ENCODE results near the gene VTI1A. TPM values are rescaled to one million over a fixed set of nuclear protein-coding genes. Genes with fewer than 3 reads are reported as not detected.

The VTI1A gene
- total and polyA plus RNA-seq, 9 of the 15 experiments (the other 6 are each of a cell fraction or from before 2014, with no cell fraction given), result 9.3 to 21.4 (median 16.0) TPM

DNA sequence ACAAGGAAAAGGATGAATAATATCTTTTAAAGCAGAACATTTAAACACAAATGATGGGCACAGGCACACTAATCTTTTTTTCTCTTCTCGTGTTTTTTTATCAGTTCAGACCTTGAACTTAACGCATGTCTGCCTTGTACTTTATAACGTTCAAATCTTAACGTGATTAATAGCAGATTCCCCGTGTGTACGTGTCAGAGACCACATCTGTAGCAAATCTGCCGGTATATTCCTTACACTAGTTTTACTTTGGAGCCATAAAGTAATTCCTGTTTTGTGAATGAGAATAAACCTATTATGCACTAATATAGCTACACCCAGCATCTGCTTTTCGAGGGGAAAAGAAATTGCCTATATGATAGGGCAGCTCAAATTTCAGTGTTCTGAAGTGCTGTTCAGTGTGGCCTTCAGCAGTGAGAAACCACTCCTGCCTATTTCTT lies 337.0 kb downstream of the VTI1A start:
- H3K36me3 ChIP-seq (ENCODE audit: control insufficient read depth, insufficient read depth, low read length), result no peaks in the 10 kb centered on the region
- H3K4me1 ChIP-seq (replicated peaks in 1 of 2; ENCODE audit: control insufficient read depth in 2 of 2, insufficient read depth in 2 of 2, low read length in 2 of 2), result no peaks in the 10 kb centered on the region
- no peak overlapping the region for H3K9ac ChIP-seq (ENCODE audit: insufficient read depth in 1 of 2, low read depth in 2 of 2, low read length in 2 of 2)
- no TSS peak for BruUV-seq (replicated peaks)
- no peak overlapping the region for H3K27ac ChIP-seq (ENCODE audit: extremely low read depth, low read depth, low read length)
- FAIRE-seq (no peak), ATAC-seq (no peak), DNase-seq (ENCODE audit: extremely low read depth in 1 of 4, low spot score in 3 of 4) (no peak)
- POLR2A ChIA-PET, result no interaction called here
- H3K27me3 ChIP-seq (ENCODE audit: control insufficient read depth in 2 of 2, insufficient read depth in 2 of 2, low read length in 2 of 2), result no peaks in the 10 kb centered on the region
- H2AFZ ChIP-seq (ENCODE audit: low read depth, low read length), result no peak overlapping the region
- H3K4me2 ChIP-seq (ENCODE audit: insufficient read depth, low read length), result no peak overlapping the region
- no peaks in the 10 kb centered on the region for H3K9me1 ChIP-seq (ENCODE audit: control insufficient read depth, insufficient read depth, low read length)
- intact Hi-C loops (cut with micrococcal nuclease) (no loop called here), in situ Hi-C loops (cut with MboI) (no loop called here)
- H3K9me3 ChIP-seq (replicated peaks; ENCODE audit: control insufficient read depth, insufficient read depth, low read depth, low read length), result no peaks in the 10 kb centered on the region
- no peaks in the 10 kb centered on the region for H3K79me2 ChIP-seq (ENCODE audit: control insufficient read depth, insufficient read depth, low read length)
- CTCF ChIA-PET (ENCODE audit: low intra/inter-chr PET ratio), result no interaction called here
- H4K20me1 ChIP-seq (replicated peaks; ENCODE audit: control insufficient read depth, insufficient read depth, low read length), result no peaks in the 10 kb centered on the region
- 39% methylated on average over 7 of the region's 8 CpGs for WGBS (ENCODE audit: insufficient coverage, low coverage, missing lambda C conversion rate)
- no peak overlapping the region for H3K4me3 ChIP-seq
- TF ChIP-seq ZNF584 (CRISPR knock-in tag; IDR thresholded peaks at IDR 0.05; ENCODE audit: low read depth) (no peak), ZNF140 (CRISPR knock-in tag; IDR thresholded peaks at IDR 0.05) (no peak), HCFC1 (IDR thresholded peaks at IDR 0.05; ENCODE audit: low read depth, low read length) (no peak), RUNX1 (IDR thresholded peaks at IDR 0.05; ENCODE audit: low read depth) (no peak), ATF7 (IDR thresholded peaks at IDR 0.05) (no peak), MAFG (tag; conservative IDR thresholded peaks at IDR 0.05) (no peak), ATF6 (CRISPR knock-in tag; IDR thresholded peaks at IDR 0.05) (no peak), ZNF146 (CRISPR knock-in tag; IDR thresholded peaks at IDR 0.05; ENCODE audit: unreplicated experiment) (no peak), ZNF174 (CRISPR knock-in tag; IDR thresholded peaks at IDR 0.05) (no peak), NFRKB (IDR thresholded peaks at IDR 0.05; ENCODE audit: low read depth) (no peak), HIVEP1 (CRISPR knock-in tag; IDR thresholded peaks at IDR 0.05) (no peak), CSDE1 (IDR thresholded peaks at IDR 0.05) (no peak)
- TF ChIP-seq, protein P1, sequence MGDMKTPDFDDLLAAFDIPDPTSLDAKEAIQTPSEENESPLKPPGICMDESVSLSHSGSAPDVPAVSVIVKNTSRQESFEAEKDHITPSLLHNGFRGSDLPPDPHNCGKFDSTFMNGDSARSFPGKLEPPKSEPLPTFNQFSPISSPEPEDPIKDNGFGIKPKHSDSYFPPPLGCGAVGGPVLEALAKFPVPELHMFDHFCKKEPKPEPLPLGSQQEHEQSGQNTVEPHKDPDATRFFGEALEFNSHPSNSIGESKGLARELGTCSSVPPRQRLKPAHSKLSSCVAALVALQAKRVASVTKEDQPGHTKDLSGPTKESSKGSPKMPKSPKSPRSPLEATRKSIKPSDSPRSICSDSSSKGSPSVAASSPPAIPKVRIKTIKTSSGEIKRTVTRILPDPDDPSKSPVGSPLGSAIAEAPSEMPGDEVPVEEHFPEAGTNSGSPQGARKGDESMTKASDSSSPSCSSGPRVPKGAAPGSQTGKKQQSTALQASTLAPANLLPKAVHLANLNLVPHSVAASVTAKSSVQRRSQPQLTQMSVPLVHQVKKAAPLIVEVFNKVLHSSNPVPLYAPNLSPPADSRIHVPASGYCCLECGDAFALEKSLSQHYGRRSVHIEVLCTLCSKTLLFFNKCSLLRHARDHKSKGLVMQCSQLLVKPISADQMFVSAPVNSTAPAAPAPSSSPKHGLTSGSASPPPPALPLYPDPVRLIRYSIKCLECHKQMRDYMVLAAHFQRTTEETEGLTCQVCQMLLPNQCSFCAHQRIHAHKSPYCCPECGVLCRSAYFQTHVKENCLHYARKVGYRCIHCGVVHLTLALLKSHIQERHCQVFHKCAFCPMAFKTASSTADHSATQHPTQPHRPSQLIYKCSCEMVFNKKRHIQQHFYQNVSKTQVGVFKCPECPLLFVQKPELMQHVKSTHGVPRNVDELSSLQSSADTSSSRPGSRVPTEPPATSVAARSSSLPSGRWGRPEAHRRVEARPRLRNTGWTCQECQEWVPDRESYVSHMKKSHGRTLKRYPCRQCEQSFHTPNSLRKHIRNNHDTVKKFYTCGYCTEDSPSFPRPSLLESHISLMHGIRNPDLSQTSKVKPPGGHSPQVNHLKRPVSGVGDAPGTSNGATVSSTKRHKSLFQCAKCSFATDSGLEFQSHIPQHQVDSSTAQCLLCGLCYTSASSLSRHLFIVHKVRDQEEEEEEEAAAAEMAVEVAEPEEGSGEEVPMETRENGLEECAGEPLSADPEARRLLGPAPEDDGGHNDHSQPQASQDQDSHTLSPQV (IDR thresholded peaks at IDR 0.05), result no peak
- TF ChIP-seq, protein P2, sequence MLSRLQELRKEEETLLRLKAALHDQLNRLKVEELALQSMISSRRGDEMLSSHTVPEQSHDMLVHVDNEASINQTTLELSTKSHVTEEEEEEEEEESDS (CRISPR knock-in tag; IDR thresholded peaks at IDR 0.05), result no peak
- TF ChIP-seq, protein P3, sequence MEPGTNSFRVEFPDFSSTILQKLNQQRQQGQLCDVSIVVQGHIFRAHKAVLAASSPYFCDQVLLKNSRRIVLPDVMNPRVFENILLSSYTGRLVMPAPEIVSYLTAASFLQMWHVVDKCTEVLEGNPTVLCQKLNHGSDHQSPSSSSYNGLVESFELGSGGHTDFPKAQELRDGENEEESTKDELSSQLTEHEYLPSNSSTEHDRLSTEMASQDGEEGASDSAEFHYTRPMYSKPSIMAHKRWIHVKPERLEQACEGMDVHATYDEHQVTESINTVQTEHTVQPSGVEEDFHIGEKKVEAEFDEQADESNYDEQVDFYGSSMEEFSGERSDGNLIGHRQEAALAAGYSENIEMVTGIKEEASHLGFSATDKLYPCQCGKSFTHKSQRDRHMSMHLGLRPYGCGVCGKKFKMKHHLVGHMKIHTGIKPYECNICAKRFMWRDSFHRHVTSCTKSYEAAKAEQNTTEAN (CRISPR knock-in tag; IDR thresholded peaks at IDR 0.05), result no peak
- TF ChIP-seq, protein P4, sequence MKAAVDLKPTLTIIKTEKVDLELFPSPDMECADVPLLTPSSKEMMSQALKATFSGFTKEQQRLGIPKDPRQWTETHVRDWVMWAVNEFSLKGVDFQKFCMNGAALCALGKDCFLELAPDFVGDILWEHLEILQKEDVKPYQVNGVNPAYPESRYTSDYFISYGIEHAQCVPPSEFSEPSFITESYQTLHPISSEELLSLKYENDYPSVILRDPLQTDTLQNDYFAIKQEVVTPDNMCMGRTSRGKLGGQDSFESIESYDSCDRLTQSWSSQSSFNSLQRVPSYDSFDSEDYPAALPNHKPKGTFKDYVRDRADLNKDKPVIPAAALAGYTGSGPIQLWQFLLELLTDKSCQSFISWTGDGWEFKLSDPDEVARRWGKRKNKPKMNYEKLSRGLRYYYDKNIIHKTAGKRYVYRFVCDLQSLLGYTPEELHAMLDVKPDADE (conservative IDR thresholded peaks at IDR 0.05; ENCODE audit: control insufficient read depth, low read depth, low read length), result no peak

Data from K562 (cell line).